Measurements from ENCODE around the gene SLC39A8. TPM values are rescaled to one million over a fixed set of nuclear protein-coding genes. Genes with fewer than 3 reads are reported as not detected.

Gene SLC39A8
- total and polyA plus RNA-seq, 9 of the 15 experiments (the other 6 are each of a cell fraction or from before 2014, with no cell fraction given) = 8.2 to 30.3 (median 25.0) TPM

GRCh38 chr4:102247041-102247440 is 98.2 kb downstream of the SLC39A8 start:
- no TSS peak for BruUV-seq (replicated peaks)
- WGBS (ENCODE audit: insufficient coverage, low coverage, missing lambda C conversion rate) = 0% methylated on average over 1 of the region's 1 CpG
- no peak overlapping the region for H3K4me2 ChIP-seq (ENCODE audit: insufficient read depth, low read length)
- no peaks in the 10 kb centered on the region for H3K36me3 ChIP-seq (ENCODE audit: control insufficient read depth, insufficient read depth, low read length)
- no peak overlapping the region for H2AFZ ChIP-seq (ENCODE audit: low read depth, low read length)
- FAIRE-seq (no peak), ATAC-seq (no peak), DNase-seq (ENCODE audit: extremely low read depth in 1 of 4, low spot score in 3 of 4) (no peak)
- H3K79me2 ChIP-seq (ENCODE audit: control insufficient read depth, insufficient read depth, low read length) = no peaks in the 10 kb centered on the region
- H3K27me3 ChIP-seq (ENCODE audit: control insufficient read depth in 2 of 2, insufficient read depth in 2 of 2, low read length in 2 of 2) = no peaks in the 10 kb centered on the region
- TF ChIP-seq CBX2 (IDR thresholded peaks at IDR 0.05; ENCODE audit: insufficient read depth, low read length, poor library complexity, severe bottlenecking) (no peak), PRDM10 (IDR thresholded peaks at IDR 0.05; ENCODE audit: partially characterized antibody) (no peak), ZNF174 (CRISPR knock-in tag; IDR thresholded peaks at IDR 0.05) (no peak), C11orf30 (IDR thresholded peaks at IDR 0.05; ENCODE audit: low read depth) (no peak), ZNF764 (CRISPR knock-in tag; IDR thresholded peaks at IDR 0.05; ENCODE audit: low read depth) (no peak)
- H3K9me3 ChIP-seq (replicated peaks; ENCODE audit: control insufficient read depth, insufficient read depth, low read depth, low read length) = no peaks in the 10 kb centered on the region
- H3K4me1 ChIP-seq (replicated peaks in 1 of 2; ENCODE audit: control insufficient read depth in 2 of 2, insufficient read depth in 2 of 2, low read length in 2 of 2) = no peaks in the 10 kb centered on the region; a peak in 1 of 5 replicates
- no peak overlapping the region for H3K27ac ChIP-seq (ENCODE audit: extremely low read depth, low read depth, low read length)
- in situ Hi-C loops (cut with MboI) (no loop called here), intact Hi-C loops (cut with micrococcal nuclease) (no loop called here)
- no peak overlapping the region for H3K4me3 ChIP-seq
- no peaks in the 10 kb centered on the region for H4K20me1 ChIP-seq (replicated peaks; ENCODE audit: control insufficient read depth, insufficient read depth, low read length)
- ChIA-PET POLR2A (no interaction called here), CTCF (ENCODE audit: low intra/inter-chr PET ratio) (no interaction called here)
- H3K9me1 ChIP-seq (ENCODE audit: control insufficient read depth, insufficient read depth, low read length) = no peaks in the 10 kb centered on the region
- no peak overlapping the region for H3K9ac ChIP-seq (ENCODE audit: insufficient read depth in 1 of 2, low read depth in 2 of 2, low read length in 2 of 2)
